ENCODE data around the gene SPATA31C2. TPM values are rescaled to one million over a fixed set of nuclear protein-coding genes. Genes with fewer than 3 reads are reported as not detected.
A peak's percentile ranks its signal among the peaks of the same experiment; 100 is the strongest.

SPATA31C2 gene
- total and polyA plus RNA-seq, 2 of the 4 experiments (the other 2 are of a cell fraction), result 0.02 TPM; not detected in 1

DNA sequence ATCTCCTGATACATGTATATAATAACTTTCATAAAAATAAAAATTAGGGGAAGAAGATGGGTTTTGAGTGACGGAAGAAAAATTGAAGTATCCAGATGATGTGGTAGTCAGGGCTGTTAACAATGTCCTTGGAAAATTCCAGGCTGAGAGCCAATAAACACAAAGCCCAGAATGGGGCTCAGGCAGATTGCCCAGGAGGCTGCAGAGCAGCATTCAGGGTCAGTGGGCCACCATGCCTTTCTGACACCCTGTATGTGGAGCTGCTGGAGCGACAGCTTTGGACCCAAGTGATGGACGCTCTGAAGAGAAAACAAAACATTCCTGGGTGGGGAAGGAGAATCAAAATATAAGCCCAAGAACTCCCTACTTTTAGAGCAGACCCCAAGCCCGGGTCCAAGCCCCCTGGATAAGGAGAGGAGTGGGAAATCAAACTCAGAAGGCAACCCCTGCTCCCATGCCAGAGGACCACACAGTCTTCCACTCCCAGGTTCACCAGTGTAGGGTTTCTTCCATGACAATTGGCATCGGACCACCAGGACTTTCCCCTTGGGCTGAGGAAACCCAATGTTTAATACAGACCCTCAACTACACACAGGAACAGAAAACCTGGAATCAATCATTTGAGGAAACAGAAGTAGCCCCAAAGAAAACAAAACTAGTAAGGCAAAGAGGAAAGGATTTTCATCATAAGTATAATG lies 45.7 kb upstream of the SPATA31C2 start:
- H3K4ac ChIP-seq (ENCODE audit: low read depth, low read length), result no peak overlapping the region
- no peak overlapping the region for H3K23ac ChIP-seq (ENCODE audit: low read depth, low read length)
- H3K36me3 ChIP-seq (ENCODE audit: control insufficient read depth, insufficient read depth, low read length), result no peaks in the 10 kb centered on the region
- H3K18ac ChIP-seq (ENCODE audit: low read depth, low read length), result no peak overlapping the region
- H3K56ac ChIP-seq (ENCODE audit: extremely low read depth, insufficient read depth, low read length), result no peak overlapping the region
- 0 out of 2 replicates have a peak overlapping the region, but pooled peaks have one; percentile 9 for H2AK5ac ChIP-seq (ENCODE audit: low read depth, low read length)
- DNase-seq (no peak), ATAC-seq (ENCODE audit: low read depth) (0 out of 2 replicates have a peak, but pooled peaks have one; percentile 14)
- no peak overlapping the region for H2BK5ac ChIP-seq (ENCODE audit: low read depth, low read length, poor library complexity, severe bottlenecking)
- intact Hi-C loops (cut with micrococcal nuclease), result no loop called here
- no peak overlapping the region for H2BK20ac ChIP-seq (ENCODE audit: low read depth, low read length)
- WGBS, 2 experiments (ENCODE audit: extremely low coverage in 2 of 2, insufficient read length in 1 of 2), result 90% methylated on average over 1 of the region's 5 CpGs; no CpG with 5 or more reads in 1 of the 2 experiments
- POLR2A ChIA-PET (ENCODE audit: unreplicated experiment), result no interaction called here
- no TSS peak for BruUV-seq (replicated peaks)
- no peak overlapping the region for H3K4me3 ChIP-seq (ENCODE audit: insufficient read depth, low read depth, low read length)
- dilution Hi-C loops (cut with HindIII; ENCODE audit: low sequenced_read_pairs, unreplicated experiment), result no loop called here
- no peaks in the 10 kb centered on the region for H3K27me3 ChIP-seq (ENCODE audit: control insufficient read depth, insufficient read depth, low read length)
- no peak overlapping the region for H2AFZ ChIP-seq (replicated peaks; ENCODE audit: low read length, poor library complexity)
- no peak overlapping the region for H3K4me2 ChIP-seq (ENCODE audit: low read depth, low read length)
- no peaks in the 10 kb centered on the region for H4K20me1 ChIP-seq (ENCODE audit: insufficient read depth, low read length)
- H2AK9ac ChIP-seq (replicated peaks; ENCODE audit: low read depth, low read length, poor library complexity), result no peak overlapping the region
- in situ Hi-C loops (cut with MboI; ENCODE audit: low sequenced_read_pairs), result no loop called here
- H3K9me1 ChIP-seq (ENCODE audit: insufficient read depth, low read length), result no peaks in the 10 kb centered on the region
- TF ChIP-seq BHLHE40 (IDR thresholded peaks at IDR 0.05; ENCODE audit: low read depth, low read length) (no peak), RAD21 (IDR thresholded peaks at IDR 0.05; ENCODE audit: low read length) (no peak), MAFK (IDR thresholded peaks at IDR 0.05; ENCODE audit: low read depth, low read length) (no peak), MAZ (IDR thresholded peaks at IDR 0.05; ENCODE audit: borderline replicate concordance, low read depth, low read length) (no peak), NFE2L2 (IDR thresholded peaks at IDR 0.05; ENCODE audit: low read depth, low read length) (no peak), POLR2A (IDR thresholded peaks at IDR 0.05; ENCODE audit: low read depth, low read length) (no peak), CHD1 (IDR thresholded peaks at IDR 0.05; ENCODE audit: low read depth, low read length) (no peak), RCOR1 (IDR thresholded peaks at IDR 0.05; ENCODE audit: insufficient replicate concordance, low read length) (no peak)
- TF ChIP-seq, protein P1, sequence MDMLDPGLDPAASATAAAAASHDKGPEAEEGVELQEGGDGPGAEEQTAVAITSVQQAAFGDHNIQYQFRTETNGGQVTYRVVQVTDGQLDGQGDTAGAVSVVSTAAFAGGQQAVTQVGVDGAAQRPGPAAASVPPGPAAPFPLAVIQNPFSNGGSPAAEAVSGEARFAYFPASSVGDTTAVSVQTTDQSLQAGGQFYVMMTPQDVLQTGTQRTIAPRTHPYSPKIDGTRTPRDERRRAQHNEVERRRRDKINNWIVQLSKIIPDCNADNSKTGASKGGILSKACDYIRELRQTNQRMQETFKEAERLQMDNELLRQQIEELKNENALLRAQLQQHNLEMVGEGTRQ (IDR thresholded peaks at IDR 0.05; ENCODE audit: low read depth, low read length), result no peak
- H4K8ac ChIP-seq (ENCODE audit: low read depth in 2 of 2, low read length in 2 of 2), result no peak overlapping the region
- H4K91ac ChIP-seq (ENCODE audit: insufficient read depth, low read depth, low read length), result no peak overlapping the region
- no peak overlapping the region for H3K9ac ChIP-seq (ENCODE audit: low read depth, low read length)
- no peak overlapping the region for H3K27ac ChIP-seq (ENCODE audit: insufficient read depth, low read length)
- H3K79me1 ChIP-seq (ENCODE audit: low read depth in 1 of 2, low read length in 2 of 2), result no peaks in the 10 kb centered on the region
- H2BK120ac ChIP-seq (ENCODE audit: low read depth, low read length), result no peak overlapping the region
- CTCF ChIA-PET, result no interaction called here
- no peaks in the 10 kb centered on the region for H3K9me3 ChIP-seq (ENCODE audit: control insufficient read depth, insufficient read depth, low read length)
- H4K5ac ChIP-seq (ENCODE audit: low read depth, low read length), result no peak overlapping the region
- H3K4me1 ChIP-seq (ENCODE audit: control insufficient read depth, insufficient read depth, low read length), result no peaks in the 10 kb centered on the region; the same call in 1 of the 2 replicates
- no peak overlapping the region for H3K14ac ChIP-seq (replicated peaks; ENCODE audit: low read depth, low read length)
- no peak overlapping the region for H2BK15ac ChIP-seq (ENCODE audit: low read depth, low read length)
